Measurements from ENCODE around the gene OAF. TPM values are rescaled to one million over a fixed set of nuclear protein-coding genes. Genes with fewer than 3 reads are reported as not detected.

Gene OAF
- total RNA-seq, 3 donors from 2014 or later (not counting 1 experiment from before 2014, with no cell fraction given): 2.8 to 5.1 (median 3.8) TPM

DNA sequence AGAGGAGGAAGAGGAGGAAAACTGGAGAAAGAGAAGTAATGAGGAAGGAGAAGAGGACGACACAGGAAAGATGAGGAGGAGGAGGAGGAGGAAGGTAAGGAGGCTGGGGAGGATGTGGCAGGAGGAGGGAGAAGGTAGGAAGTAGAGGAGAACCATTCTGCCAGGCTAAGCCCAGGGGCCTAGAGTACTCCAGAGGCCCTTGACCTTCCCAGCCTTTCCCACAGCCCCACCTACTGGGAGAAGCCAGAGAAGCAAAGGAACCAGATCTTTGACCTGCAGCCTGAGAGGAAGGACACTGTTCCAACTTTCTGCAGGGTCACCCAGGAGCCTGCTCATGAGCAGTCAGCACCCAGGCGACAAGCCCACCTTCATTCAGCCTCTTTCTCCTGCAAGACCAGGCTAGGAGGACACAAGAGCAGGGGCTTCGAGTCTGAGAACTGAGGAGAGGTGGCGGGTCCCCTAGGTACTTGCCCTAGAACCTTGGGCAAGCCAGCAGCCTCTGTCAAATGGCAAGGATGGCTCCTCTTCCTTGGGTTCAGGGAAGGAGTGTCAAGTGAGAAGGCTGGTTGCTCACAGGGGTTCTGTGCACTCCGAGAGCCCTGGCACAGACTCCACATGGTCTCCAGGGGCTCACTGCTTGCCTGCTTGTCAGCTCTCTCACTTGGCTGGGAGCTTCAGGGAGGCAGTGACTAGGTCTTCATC is 27.9 kb upstream of the OAF start:
- Histone ChIP-seq H3K4me3 (ENCODE audit: low read length) (no peak overlapping the region), H3K4me1 (ENCODE audit: control insufficient read depth, insufficient read depth, low read length) (no peaks in the 10 kb centered on the region), H3K27me3 (ENCODE audit: control insufficient read depth, insufficient read depth, low read length) (no peaks in the 10 kb centered on the region), H3K9me3 (ENCODE audit: control insufficient read depth, insufficient read depth, low read length) (no peaks in the 10 kb centered on the region), H3K36me3 (ENCODE audit: control insufficient read depth, insufficient read depth, low read length) (no peaks in the 10 kb centered on the region), H3K27ac (ENCODE audit: low read length) (no peak overlapping the region)
- Mint-ChIP-seq H3K4me1 (peaks cover 0 to 6% of the 10 kb centered on the region in 2 donors), H3K36me3 (no peaks in the 10 kb centered on the region), H3K27me3 (ENCODE audit: low read depth in 2 of 2) (peaks cover 14 to 19% of the 10 kb centered on the region in 2 donors), H3K4me3 (no peak overlapping the region), H3K27ac (no peak overlapping the region), H3K9me3 (no peaks in the 10 kb centered on the region)
- WGBS (ENCODE audit: insufficient coverage): 75% methylated on average over 5 of the region's 5 CpGs
- TF ChIP-seq, protein P1, sequence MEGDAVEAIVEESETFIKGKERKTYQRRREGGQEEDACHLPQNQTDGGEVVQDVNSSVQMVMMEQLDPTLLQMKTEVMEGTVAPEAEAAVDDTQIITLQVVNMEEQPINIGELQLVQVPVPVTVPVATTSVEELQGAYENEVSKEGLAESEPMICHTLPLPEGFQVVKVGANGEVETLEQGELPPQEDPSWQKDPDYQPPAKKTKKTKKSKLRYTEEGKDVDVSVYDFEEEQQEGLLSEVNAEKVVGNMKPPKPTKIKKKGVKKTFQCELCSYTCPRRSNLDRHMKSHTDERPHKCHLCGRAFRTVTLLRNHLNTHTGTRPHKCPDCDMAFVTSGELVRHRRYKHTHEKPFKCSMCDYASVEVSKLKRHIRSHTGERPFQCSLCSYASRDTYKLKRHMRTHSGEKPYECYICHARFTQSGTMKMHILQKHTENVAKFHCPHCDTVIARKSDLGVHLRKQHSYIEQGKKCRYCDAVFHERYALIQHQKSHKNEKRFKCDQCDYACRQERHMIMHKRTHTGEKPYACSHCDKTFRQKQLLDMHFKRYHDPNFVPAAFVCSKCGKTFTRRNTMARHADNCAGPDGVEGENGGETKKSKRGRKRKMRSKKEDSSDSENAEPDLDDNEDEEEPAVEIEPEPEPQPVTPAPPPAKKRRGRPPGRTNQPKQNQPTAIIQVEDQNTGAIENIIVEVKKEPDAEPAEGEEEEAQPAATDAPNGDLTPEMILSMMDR (IDR thresholded peaks at IDR 0.05): no peak
- DNase-seq: peak in 1 of 2 donors; percentile 6
- ATAC-seq: no peak
- intact Hi-C loops (cut with micrococcal nuclease): no loop called here

DNA sequence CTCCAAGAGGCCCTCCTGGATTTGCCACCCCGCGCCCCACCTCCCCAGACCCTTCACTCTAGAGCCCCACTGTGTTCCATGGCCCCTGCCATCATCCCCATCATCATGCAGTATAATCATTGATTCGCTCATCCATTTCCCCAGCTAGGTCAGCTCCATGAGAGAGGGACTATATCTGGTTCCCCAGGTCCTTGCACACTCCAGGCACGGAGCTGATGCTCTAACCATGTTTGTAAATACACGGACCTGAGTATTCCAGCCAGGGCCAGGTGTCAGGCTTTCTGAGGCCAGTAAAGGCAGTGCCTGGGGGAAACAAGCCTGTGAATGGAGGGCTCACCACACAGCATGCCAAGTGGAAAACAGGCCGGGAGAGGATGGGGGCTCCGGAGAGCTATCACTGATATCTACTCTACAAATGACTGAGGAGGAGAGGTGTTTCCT is 27.1 kb upstream of the OAF start:
- H3K4me1 Mint-ChIP-seq: peaks cover 0 to 6% of the 10 kb centered on the region in 2 donors

DNA sequence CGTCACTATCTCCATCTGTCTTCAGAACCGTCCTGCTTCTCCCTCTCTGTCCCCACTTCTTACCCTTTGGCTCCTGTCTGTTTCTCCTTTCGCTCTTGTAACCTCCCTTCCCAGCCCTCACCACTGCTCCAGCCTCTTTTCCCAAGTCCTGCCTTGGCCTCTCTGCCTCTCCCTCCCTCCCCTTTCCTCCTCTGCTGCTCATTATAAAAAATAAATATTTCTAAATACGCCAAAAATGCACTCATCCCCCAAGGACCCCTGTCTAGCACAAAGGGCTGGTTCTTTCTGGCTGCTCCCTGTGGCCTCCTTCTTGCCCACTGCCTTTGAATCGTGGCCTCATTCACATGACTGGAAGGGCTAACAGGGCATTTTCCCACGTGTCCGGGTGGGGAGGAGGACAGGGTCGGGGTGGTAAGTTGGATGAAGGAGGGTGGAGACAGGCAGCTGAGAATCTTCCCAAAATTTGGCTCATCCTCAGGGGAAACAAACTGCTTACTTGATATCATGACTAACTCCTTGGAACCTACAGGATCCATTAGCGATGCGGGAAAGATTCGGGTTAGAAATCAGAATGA is 26.4 kb upstream of the OAF start:
- H3K27ac Mint-ChIP-seq: no peak overlapping the region
- peaks cover 14 to 16% of the 10 kb centered on the region in 2 donors for H3K27me3 Mint-ChIP-seq (ENCODE audit: low read depth in 2 of 2)
- no peak overlapping the region for H3K4me3 Mint-ChIP-seq
- no peaks in the 10 kb centered on the region for H3K36me3 Mint-ChIP-seq
- Histone ChIP-seq H3K27me3 (ENCODE audit: control insufficient read depth, insufficient read depth, low read length) (no peaks in the 10 kb centered on the region), H3K27ac (ENCODE audit: low read length) (no peak overlapping the region), H3K36me3 (ENCODE audit: control insufficient read depth, insufficient read depth, low read length) (no peaks in the 10 kb centered on the region), H3K4me1 (ENCODE audit: control insufficient read depth, insufficient read depth, low read length) (no peaks in the 10 kb centered on the region), H3K4me3 (ENCODE audit: low read length) (no peak overlapping the region), H3K9me3 (ENCODE audit: control insufficient read depth, insufficient read depth, low read length) (no peaks in the 10 kb centered on the region)
- DNase-seq: no peak
- H3K9me3 Mint-ChIP-seq: no peaks in the 10 kb centered on the region
- peaks cover 0 to 6% of the 10 kb centered on the region in 2 donors for H3K4me1 Mint-ChIP-seq
- TF ChIP-seq, protein P1 (IDR thresholded peaks at IDR 0.05): no peak
- no peak for ATAC-seq
- intact Hi-C loops (cut with micrococcal nuclease): no loop called here
- WGBS (ENCODE audit: insufficient coverage): 88% methylated on average over 11 of the region's 11 CpGs

More for the DNA sequence above, 27.1 kb upstream of the OAF start:
- Mint-ChIP-seq H3K27ac (no peak overlapping the region), H3K27me3 (ENCODE audit: low read depth in 2 of 2) (peaks cover 14 to 19% of the 10 kb centered on the region in 2 donors), H3K9me3 (no peaks in the 10 kb centered on the region), H3K4me3 (no peak overlapping the region), H3K36me3 (no peaks in the 10 kb centered on the region)
- Histone ChIP-seq H3K36me3 (ENCODE audit: control insufficient read depth, insufficient read depth, low read length) (no peaks in the 10 kb centered on the region), H3K4me1 (ENCODE audit: control insufficient read depth, insufficient read depth, low read length) (no peaks in the 10 kb centered on the region), H3K27me3 (ENCODE audit: control insufficient read depth, insufficient read depth, low read length) (no peaks in the 10 kb centered on the region), H3K4me3 (ENCODE audit: low read length) (no peak overlapping the region), H3K9me3 (ENCODE audit: control insufficient read depth, insufficient read depth, low read length) (no peaks in the 10 kb centered on the region), H3K27ac (ENCODE audit: low read length) (no peak overlapping the region)
- no peak for DNase-seq
- WGBS (ENCODE audit: insufficient coverage): 88% methylated on average over 7 of the region's 7 CpGs
- intact Hi-C loops (cut with micrococcal nuclease): no loop called here
- ATAC-seq: no peak
- TF ChIP-seq, protein P1 (IDR thresholded peaks at IDR 0.05): no peak
